HG02763 (cell line): ENCODE data around the gene USP25.

Source experiments
- ATAC-seq: cut with Tn5 transposase; IDR thresholded peaks from one replicate; pipeline ENCODE4 v1.9.1; 2021; ENCODE audit warnings: mild to moderate bottlenecking, moderate library complexity; ENCODE audit not compliant: unreplicated experiment

Gene USP25

GRCh38 chr21:15853126-15853525 is 123.3 kb downstream of the USP25 start:
- no peak for ATAC-seq

GRCh38 chr21:15856813-15857212 is 127.0 kb downstream of the USP25 start:
- ATAC-seq: no peak

- ATAC-seq: no peak
These were observed 128.0 kb downstream of the USP25 start for GRCh38 chr21:15857740-15858139.

GRCh38 chr21:15860541-15860940 is 130.8 kb downstream of the USP25 start:
- no peak for ATAC-seq

GRCh38 chr21:15868940-15869339 is 139.2 kb downstream of the USP25 start:
- no peak for ATAC-seq

GRCh38 chr21:15870819-15871218 is 141.0 kb downstream of the USP25 start:
- no peak for ATAC-seq

- no peak for ATAC-seq
These were observed 142.5 kb downstream of the USP25 start for GRCh38 chr21:15872236-15872635.

GRCh38 chr21:15874615-15875014 is 144.8 kb downstream of the USP25 start:
- ATAC-seq: no peak

GRCh38 chr21:15875286-15875685 is 145.5 kb downstream of the USP25 start:
- ATAC-seq: no peak

- no peak for ATAC-seq
These were observed 164.1 kb downstream of the USP25 start for GRCh38 chr21:15893902-15894301.

GRCh38 chr21:15894596-15894995 is 164.8 kb downstream of the USP25 start:
- ATAC-seq: no peak

- ATAC-seq: no peak
These were observed 165.6 kb downstream of the USP25 start for GRCh38 chr21:15895142-15896106.

GRCh38 chr21:15896501-15896900 is 166.7 kb downstream of the USP25 start:
- no peak for ATAC-seq

- ATAC-seq: no peak
These were observed 174.6 kb downstream of the USP25 start for GRCh38 chr21:15904389-15904788.

- ATAC-seq: no peak
These were observed 178.4 kb downstream of the USP25 start for GRCh38 chr21:15908187-15908586.

- ATAC-seq: no peak
These were observed 198.4 kb downstream of the USP25 start for GRCh38 chr21:15928196-15928595.

- no peak for ATAC-seq
These were observed 199.1 kb downstream of the USP25 start for GRCh38 chr21:15928686-15929425.

- no peak for ATAC-seq
These were observed 199.8 kb downstream of the USP25 start for GRCh38 chr21:15929536-15929935.
